Tibial artery (tissue), 4 donors: ENCODE data around the gene HOPX.
"Not testable (repeated sequence)": the region's sequence is repeated elsewhere in the genome, so short reads cannot be mapped to it uniquely, and the experiment has no call there.

Experiments used
- DNase-seq, 2 donors: peaks; one replicate each; pipeline ENCODE4 v3.0.0-alpha.2; 2019
- H3K27ac ChIP-seq, 2 donors: fragments of 200-600 bp; sonication (generic) in 1 of 2; 1 replicate in 1 of 2; 2 replicates in 1 of 2; pipeline ENCODE4 v1.5.1; 2018 to 2019; ENCODE audit warnings: mild to moderate bottlenecking in 1 of 2
- H3K27me3 ChIP-seq, 2 donors: fragments of 200-600 bp; sonication (generic) in 1 of 2; one replicate each; pipeline versions ENCODE4 v1.5.1 to v1.6.0; 2016 to 2019
- H3K36me3 ChIP-seq, 3 donors: fragments of 200-600 bp; sonication (generic) in 2 of 3; one replicate each; pipeline ENCODE4 v1.5.1; 2016 to 2019; ENCODE audit warnings: mild to moderate bottlenecking in 2 of 3
- H3K4me1 ChIP-seq, 4 donors: fragments of 200-600 bp; sonication (generic) in 2 of 4; 1 replicate in 3 of 4; 2 replicates in 1 of 4; pipeline ENCODE4 v1.5.1; 2016 to 2019
- H3K4me3 ChIP-seq, 2 donors: fragments of 200-600 bp; sonication (generic) in 1 of 2; 1 replicate in 1 of 2; 2 replicates in 1 of 2; pipeline ENCODE4 v1.5.1; 2018 to 2019; ENCODE audit warnings: mild to moderate bottlenecking in 2 of 2
- H3K9me3 ChIP-seq, 3 donors: fragments of 200-600 bp; sonication (generic) in 1 of 3; one replicate each; pipeline ENCODE4 v1.5.1; 2016 to 2019
- CTCF ChIP-seq, 2 experiments: fragments of 200-600 bp in 1 of 2; fragments of 450-650 bp in 1 of 2; IDR thresholded peaks; one replicate each; pipeline ENCODE4 v1.5.1; 2017 to 2019; ENCODE audit warnings: antibody characterized with exemption in 2 of 2, mild to moderate bottlenecking in 1 of 2, moderate library complexity in 1 of 2
- intact Hi-C: fragments of 100-400 bp; cut with DNase I; formaldehyde crosslinking; loops from one replicate; pipeline ENCODE4 v1.15.0; 2023; ENCODE audit warnings: low total_unique reads

Gene HOPX

DNA sequence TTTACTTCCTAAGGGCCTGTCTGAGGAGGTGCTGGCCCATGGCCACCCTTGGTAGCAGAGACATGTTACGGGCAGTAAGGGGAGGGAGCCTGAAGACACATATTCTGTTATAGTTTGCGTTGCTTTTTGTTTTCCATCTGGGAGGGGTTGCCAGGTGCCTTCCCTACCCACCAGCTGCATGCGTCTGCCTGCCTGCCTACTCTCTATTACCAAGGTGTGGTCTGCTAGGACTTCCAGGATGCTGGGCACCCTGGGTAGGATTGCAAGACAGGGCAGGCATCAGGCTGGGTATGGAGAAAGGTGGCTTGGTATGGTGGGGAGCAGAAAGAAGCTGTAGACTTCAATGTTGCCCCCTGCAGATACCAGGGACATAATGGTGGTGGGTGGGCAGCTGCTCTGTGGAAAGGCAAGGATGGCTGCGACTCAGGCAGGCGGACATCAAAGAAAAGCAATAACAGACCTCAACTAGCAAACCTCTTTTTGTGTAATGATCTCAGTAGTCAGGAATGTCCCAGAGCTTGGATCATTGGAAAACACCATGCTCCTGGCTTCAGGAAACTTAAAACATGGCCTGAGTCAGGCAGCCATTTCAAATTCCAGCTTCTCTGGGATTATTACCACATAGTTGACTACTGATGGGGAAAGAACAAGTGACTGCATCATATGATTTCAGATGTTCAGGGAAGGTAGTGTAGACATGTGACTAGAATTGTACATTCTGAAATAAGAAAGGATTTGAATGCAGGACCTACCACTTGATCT, 67.8 kb downstream of the HOPX start:
- no peak for TF ChIP-seq CTCF (IDR thresholded peaks at IDR 0.05)
- intact Hi-C loops, result no loop called here
- Histone ChIP-seq H3K9me3 (no peaks in the 10 kb centered on the region), H3K4me3 (no peak overlapping the region), H3K27me3 (no peaks in the 10 kb centered on the region), H3K4me1 (no peaks in the 10 kb centered on the region), H3K36me3 (no peaks in the 10 kb centered on the region), H3K27ac (no peak overlapping the region)
- DNase-seq, result no peak

DNA sequence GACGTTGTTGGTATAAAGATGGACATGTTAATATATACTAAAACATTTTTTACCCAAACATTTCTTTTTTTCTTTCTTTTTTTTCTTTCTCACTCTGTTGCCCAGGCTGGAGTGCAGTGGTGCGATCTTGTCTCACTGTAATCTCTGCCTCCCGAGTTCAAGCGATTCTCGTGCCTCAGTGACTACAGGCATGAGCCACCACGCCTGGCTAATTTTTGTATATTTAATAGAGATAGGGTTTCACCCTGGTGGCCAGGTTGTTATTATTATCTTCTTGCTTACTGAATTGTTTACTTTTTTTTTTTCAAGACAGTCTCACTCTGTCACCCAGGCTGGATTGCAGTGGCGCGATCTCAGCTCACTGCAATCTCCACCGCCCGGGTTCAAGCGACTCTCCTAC, 68.8 kb downstream of the HOPX start:
- DNase-seq, result no peak
- no peak for TF ChIP-seq CTCF (IDR thresholded peaks at IDR 0.05)
- Histone ChIP-seq H3K9me3 (no peaks in the 10 kb centered on the region), H3K27ac (no peak overlapping the region), H3K36me3 (no peaks in the 10 kb centered on the region), H3K4me1 (no peaks in the 10 kb centered on the region), H3K27me3 (no peaks in the 10 kb centered on the region), H3K4me3 (no peak overlapping the region)
- intact Hi-C loops, result no loop called here

GRCh38 chr4:56611501-56611900, 69.6 kb downstream of the HOPX start:
- no peak overlapping the region for H3K4me3 ChIP-seq
- no peaks in the 10 kb centered on the region for H3K4me1 ChIP-seq
- no peak for TF ChIP-seq CTCF (IDR thresholded peaks at IDR 0.05)
- H3K36me3 ChIP-seq, result no peaks in the 10 kb centered on the region
- H3K9me3 ChIP-seq, result no peaks in the 10 kb centered on the region
- DNase-seq, result no peak
- no peaks in the 10 kb centered on the region for H3K27me3 ChIP-seq
- intact Hi-C loops, result no loop called here
- no peak overlapping the region for H3K27ac ChIP-seq

- DNase-seq, H3K9me3 ChIP-seq, H3K27ac ChIP-seq, H3K4me3 ChIP-seq, H3K4me1 ChIP-seq, H3K36me3 ChIP-seq, H3K27me3 ChIP-seq, intact Hi-C loops: not testable (repeated sequence)
These were observed 70.9 kb downstream of the HOPX start for GRCh38 chr4:56610170-56610569.

DNA sequence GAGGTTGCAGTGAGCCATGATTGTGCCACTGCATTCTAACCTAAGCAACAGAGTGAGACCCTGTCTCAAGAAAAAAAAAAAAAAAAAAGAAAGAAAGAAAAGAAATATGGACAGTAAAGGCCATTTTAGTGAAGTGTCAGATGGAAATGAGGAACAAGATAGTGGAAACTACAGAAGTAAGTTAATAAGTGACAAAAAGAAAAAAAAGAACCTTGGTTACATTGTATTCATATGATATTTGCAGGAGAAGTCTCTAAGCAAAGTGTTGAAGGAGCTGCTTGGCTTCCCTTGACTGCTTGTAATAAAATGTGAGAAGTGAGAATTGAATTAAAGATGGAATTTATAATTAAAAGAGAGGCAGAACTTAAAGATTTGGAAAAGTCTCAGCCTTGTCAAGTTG, 73.2 kb downstream of the HOPX start:
- intact Hi-C loops, result no loop called here
- Histone ChIP-seq H3K27me3 (no peaks in the 10 kb centered on the region), H3K4me3 (no peak overlapping the region), H3K9me3 (no peaks in the 10 kb centered on the region), H3K4me1 (no peaks in the 10 kb centered on the region), H3K36me3 (no peaks in the 10 kb centered on the region), H3K27ac (no peak overlapping the region)
- TF ChIP-seq CTCF (IDR thresholded peaks at IDR 0.05), result no peak
- no peak for DNase-seq

DNA sequence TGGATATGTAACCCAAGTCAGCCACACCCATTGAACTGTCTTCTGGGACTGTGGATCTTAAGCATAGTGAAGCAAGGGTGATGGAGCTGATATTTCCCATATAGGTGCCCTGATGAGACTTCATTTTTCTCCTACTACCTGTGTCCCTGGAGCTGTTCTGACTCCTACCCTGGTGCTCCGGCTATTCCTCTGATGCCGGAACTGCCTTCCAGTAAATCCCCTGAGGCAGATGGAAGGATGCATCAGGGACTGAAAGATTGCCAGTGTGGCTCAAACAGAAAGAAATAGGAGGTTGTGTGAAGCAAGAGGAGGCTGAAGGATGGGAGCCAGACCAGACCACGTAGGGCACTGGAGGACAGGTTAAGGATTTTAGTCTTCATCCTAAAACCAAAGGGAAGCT, 74.7 kb downstream of the HOPX start:
- no peak overlapping the region for H3K4me3 ChIP-seq
- H3K9me3 ChIP-seq, result no peaks in the 10 kb centered on the region
- no peak for TF ChIP-seq CTCF (IDR thresholded peaks at IDR 0.05)
- no peaks in the 10 kb centered on the region for H3K36me3 ChIP-seq
- intact Hi-C loops, result no loop called here
- DNase-seq, result no peak
- H3K27ac ChIP-seq, result no peak overlapping the region
- H3K4me1 ChIP-seq, result no peaks in the 10 kb centered on the region
- no peaks in the 10 kb centered on the region for H3K27me3 ChIP-seq

GRCh38 chr4:56605464-56605863, 75.6 kb downstream of the HOPX start:
- H3K27ac ChIP-seq, H3K27me3 ChIP-seq, intact Hi-C loops: not testable (repeated sequence)

More at GRCh38 chr4:56605464-56605863, 75.6 kb downstream of the HOPX start:
- DNase-seq, H3K9me3 ChIP-seq, H3K4me1 ChIP-seq, H3K36me3 ChIP-seq, H3K4me3 ChIP-seq: not testable (repeated sequence)
